Neuronal stem cell (in vitro differentiated cells): ENCODE results near the gene EYS.

Experiments used
- DNase-seq: peaks from one replicate; pipeline ENCODE4 v3.0.0-alpha.2; 2013; ENCODE audit warnings: low spot score
- H2AFZ ChIP-seq: one replicate; pipeline ENCODE4 v1.6.1; 2013; ENCODE audit warnings: mild to moderate bottlenecking, low read length, inconsistent platforms
- H2AK5ac ChIP-seq: 2 replicates; pipeline ENCODE4 v1.6.1; 2013; ENCODE audit warnings: low read depth, mild to moderate bottlenecking, inconsistent platforms, low read length, moderate library complexity, mixed read lengths
- H2BK120ac ChIP-seq: 2 replicates; pipeline ENCODE4 v1.6.1; 2013; ENCODE audit warnings: low read depth, mild to moderate bottlenecking, inconsistent platforms, low read length, moderate library complexity, mixed read lengths
- H2BK12ac ChIP-seq: one replicate; pipeline ENCODE4 v1.6.1; 2013; ENCODE audit warnings: low read length, inconsistent platforms
- H2BK15ac ChIP-seq: 2 replicates; pipeline ENCODE4 v1.6.1; 2013; ENCODE audit warnings: mild to moderate bottlenecking, low read length, inconsistent platforms, mixed read lengths
- H2BK5ac ChIP-seq: one replicate; pipeline ENCODE4 v1.6.1; 2013; ENCODE audit warnings: inconsistent platforms, mild to moderate bottlenecking, low read length, moderate library complexity
- H3K14ac ChIP-seq: one replicate; pipeline ENCODE4 v1.6.1; 2013; ENCODE audit warnings: low read length, inconsistent platforms
- H3K18ac ChIP-seq: 2 replicates; pipeline ENCODE4 v1.6.1; 2013; ENCODE audit warnings: low read length, inconsistent platforms
- H3K23ac ChIP-seq: 2 replicates; pipeline ENCODE4 v1.6.1; 2013; ENCODE audit warnings: low read depth, mild to moderate bottlenecking, mixed read lengths, low read length, inconsistent platforms; ENCODE audit not compliant: poor library complexity
- H3K27ac ChIP-seq: replicated peaks from 3 replicates; pipeline ENCODE4 v1.5.1; 2013; ENCODE audit warnings: low read length, inconsistent platforms
- H3K27me3 ChIP-seq, 3 experiments: 2 replicates each; pipeline ENCODE4 v1.6.1; 2013; ENCODE audit warnings: low read length in 3 of 3, mild to moderate bottlenecking in 2 of 3, inconsistent platforms in 1 of 3, low read depth in 1 of 3, mixed read lengths in 1 of 3, moderate library complexity in 1 of 3; ENCODE audit not compliant: control insufficient read depth in 3 of 3, insufficient read depth in 3 of 3
- H3K36me3 ChIP-seq, 2 donors: replicated peaks in 1 of 2; 2 replicates each; pipeline ENCODE4 v1.6.1; 2013; ENCODE audit warnings: low read length in 2 of 2; ENCODE audit not compliant: control insufficient read depth in 2 of 2, insufficient read depth in 2 of 2
- H3K4ac ChIP-seq: 2 replicates; pipeline ENCODE4 v1.6.1; 2013; ENCODE audit warnings: inconsistent platforms, mild to moderate bottlenecking, low read length, moderate library complexity
- H3K4me1 ChIP-seq, 2 donors: 1 replicate in 1 of 2; 2 replicates in 1 of 2; pipeline ENCODE4 v1.6.1; 2013; ENCODE audit warnings: low read length in 2 of 2, low read depth in 1 of 2; ENCODE audit not compliant: control insufficient read depth in 2 of 2, insufficient read depth in 1 of 2
- H3K4me2 ChIP-seq: one replicate; pipeline ENCODE4 v1.6.1; 2013; ENCODE audit warnings: mild to moderate bottlenecking, low read length, inconsistent platforms; ENCODE audit not compliant: insufficient read depth, poor library complexity, severe bottlenecking
- H3K4me3 ChIP-seq, 2 donors: 2 replicates each; pipeline ENCODE4 v1.5.1; 2013; ENCODE audit warnings: low read length in 2 of 2, mild to moderate bottlenecking in 2 of 2, inconsistent platforms in 1 of 2, moderate library complexity in 1 of 2
- H3K79me1 ChIP-seq: one replicate; pipeline ENCODE4 v1.6.1; 2013; ENCODE audit warnings: low read depth, mild to moderate bottlenecking, inconsistent platforms, low read length, moderate library complexity
- H3K9ac ChIP-seq: one replicate; pipeline ENCODE4 v1.6.1; 2013; ENCODE audit warnings: mild to moderate bottlenecking, low read depth, low read length, inconsistent platforms; ENCODE audit not compliant: poor library complexity
- H3K9me3 ChIP-seq, 2 donors: replicated peaks in 1 of 2; 2 replicates each; pipeline versions ENCODE3 to v1.6.1; 2013; ENCODE audit warnings: low read length in 2 of 2, mild to moderate bottlenecking in 2 of 2, inconsistent platforms in 1 of 2, low read depth in 1 of 2, mixed read lengths in 1 of 2, moderate library complexity in 1 of 2; ENCODE audit not compliant: control insufficient read depth in 2 of 2, insufficient read depth in 1 of 2
- H4K8ac ChIP-seq: one replicate; pipeline ENCODE4 v1.6.1; 2013; ENCODE audit warnings: low read depth, mild to moderate bottlenecking, inconsistent platforms, low read length, moderate library complexity
- H4K91ac ChIP-seq: one replicate; pipeline ENCODE4 v1.6.1; 2013; ENCODE audit warnings: low read length, low read depth, mild to moderate bottlenecking, inconsistent platforms; ENCODE audit not compliant: poor library complexity
- WGBS, 2 donors: extraction: QIAGEN DNeasy Blood & Tissue Kit; methylation state at CpG; one replicate each; pipeline ENCODE4 v1.1.7; 2013; ENCODE audit warnings: missing lambda C conversion rate in 2 of 2, mixed read lengths in 1 of 2; ENCODE audit not compliant: insufficient read length in 2 of 2, insufficient replicate concordance in 1 of 2; ENCODE audit errors: extremely low coverage in 2 of 2; 5-methylcytosine and 5-hydroxymethylcytosine counted together

EYS gene

GRCh38 chr6:63985223-63985622, 1721.8 kb downstream of the EYS start:
- WGBS, 2 donors: no CpG with 5 or more reads among the region's 3 CpGs
- Histone ChIP-seq H3K9me3 (peaks cover 0 to 3% of the 10 kb centered on the region in 2 donors), H3K4ac (no peak overlapping the region)

GRCh38 chr6:63975699-63976098, 1731.3 kb downstream of the EYS start:
- Histone ChIP-seq H3K27me3 (no peaks in the 10 kb centered on the region), H2BK15ac (no peak overlapping the region), H2AK5ac (no peak overlapping the region), H3K9ac (no peak overlapping the region), H3K27ac (no peak overlapping the region), H3K23ac (no peak overlapping the region), H2AFZ (no peak overlapping the region), H3K14ac (no peak overlapping the region), H3K9me3 (peaks cover 0 to 4% of the 10 kb centered on the region in 2 donors), H2BK120ac (no peak overlapping the region), H3K18ac (no peak overlapping the region), H4K91ac (no peak overlapping the region), H3K79me1 (no peaks in the 10 kb centered on the region), H3K4me3 (no peak overlapping the region), H3K4me1 (no peaks in the 10 kb centered on the region), H2BK5ac (no peak overlapping the region), H3K36me3 (no peaks in the 10 kb centered on the region), H2BK12ac (no peak overlapping the region), H3K4me2 (no peak overlapping the region), H4K8ac (no peak overlapping the region), H3K4ac (no peak overlapping the region)
- WGBS, 2 donors: no CpG with 5 or more reads among the region's 1 CpG
- no peak for DNase-seq

More at GRCh38 chr6:63985223-63985622, 1721.8 kb downstream of the EYS start:
- Histone ChIP-seq H3K4me3 (no peak overlapping the region), H3K23ac (no peak overlapping the region), H4K91ac (no peak overlapping the region), H2BK15ac (no peak overlapping the region), H2BK12ac (no peak overlapping the region), H2AFZ (no peak overlapping the region), H3K4me2 (no peak overlapping the region), H3K27ac (no peak overlapping the region), H3K36me3 (no peaks in the 10 kb centered on the region), H4K8ac (no peak overlapping the region), H3K18ac (no peak overlapping the region), H2BK5ac (no peak overlapping the region), H3K9ac (no peak overlapping the region), H3K14ac (no peak overlapping the region), H3K79me1 (no peaks in the 10 kb centered on the region), H3K4me1 (no peaks in the 10 kb centered on the region), H2BK120ac (no peak overlapping the region), H3K27me3 (no peaks in the 10 kb centered on the region), H2AK5ac (no peak overlapping the region)
- no peak for DNase-seq

- no peak overlapping the region for H3K4me3 ChIP-seq
- no peak overlapping the region for H3K18ac ChIP-seq
- no CpG with 5 or more reads among the region's 2 CpGs for WGBS, 2 donors
- H3K36me3 ChIP-seq: no peaks in the 10 kb centered on the region
- no peaks in the 10 kb centered on the region for H3K79me1 ChIP-seq
- no peak overlapping the region for H2BK5ac ChIP-seq
- H3K27me3 ChIP-seq: no peaks in the 10 kb centered on the region
- no peak overlapping the region for H3K14ac ChIP-seq
- no peak overlapping the region for H2BK120ac ChIP-seq
- peak overlapping the region; percentile 45 for H2AFZ ChIP-seq
- no peak overlapping the region for H2AK5ac ChIP-seq
- H3K4ac ChIP-seq: no peak overlapping the region
- no peaks in the 10 kb centered on the region for H3K9me3 ChIP-seq
- H3K27ac ChIP-seq: no peak overlapping the region
- peaks cover 2 to 13% of the 10 kb centered on the region in 2 donors for H3K4me1 ChIP-seq
- no peak for DNase-seq
- H3K23ac ChIP-seq: no peak overlapping the region
- H4K8ac ChIP-seq: no peak overlapping the region
- no peak overlapping the region for H3K4me2 ChIP-seq
- no peak overlapping the region for H2BK12ac ChIP-seq
- H2BK15ac ChIP-seq: no peak overlapping the region
- H3K9ac ChIP-seq: no peak overlapping the region
- no peak overlapping the region for H4K91ac ChIP-seq
Observed at GRCh38 chr6:63968650-63969049, 1738.4 kb downstream of the EYS start.

- no peak overlapping the region for H3K18ac ChIP-seq
- H3K4me1 ChIP-seq: peaks cover 2 to 13% of the 10 kb centered on the region in 2 donors
- peak overlapping the region; percentile 70 for H2AFZ ChIP-seq
- H3K9ac ChIP-seq: no peak overlapping the region
- H3K27ac ChIP-seq: no peak overlapping the region
- H3K36me3 ChIP-seq: no peaks in the 10 kb centered on the region
- DNase-seq: no peak
- H3K27me3 ChIP-seq: no peaks in the 10 kb centered on the region
- no peak overlapping the region for H4K91ac ChIP-seq
- H3K4me3 ChIP-seq: no peak overlapping the region
- H3K9me3 ChIP-seq: no peaks in the 10 kb centered on the region
- H2BK15ac ChIP-seq: no peak overlapping the region
- no peak overlapping the region for H3K23ac ChIP-seq
- no peak overlapping the region for H2BK5ac ChIP-seq
- no peaks in the 10 kb centered on the region for H3K79me1 ChIP-seq
- H3K14ac ChIP-seq: no peak overlapping the region
- no peak overlapping the region for H3K4me2 ChIP-seq
- H4K8ac ChIP-seq: no peak overlapping the region
- no peak overlapping the region for H2AK5ac ChIP-seq
- H2BK12ac ChIP-seq: no peak overlapping the region
- H3K4ac ChIP-seq: no peak overlapping the region
- H2BK120ac ChIP-seq: no peak overlapping the region
Observed at GRCh38 chr6:63964366-63964765, 1742.7 kb downstream of the EYS start.
